GM12878 (cell line): ENCODE data around the gene KHNYN. TPM values are rescaled to one million over a fixed set of nuclear protein-coding genes. Genes with fewer than 3 reads are reported as not detected.

ENCODE experiments used
- ASH2L ChIP-seq: fragments of 300-600, 200-600 bp; sonication (generic); IDR thresholded peaks from 2 replicates; pipeline ENCODE4 v1.6.1; 2017; ENCODE audit warnings: low read depth, mild to moderate bottlenecking, borderline replicate concordance
- BCL11A ChIP-seq: IDR thresholded peaks from 2 replicates; pipeline ENCODE4 v1.6.1; 2011; ENCODE audit warnings: low read depth, low read length
- CBFB ChIP-seq: IDR thresholded peaks from 2 replicates; pipeline ENCODE4 v1.6.1; 2016; ENCODE audit warnings: antibody characterized with exemption, low read depth
- EZH2 ChIP-seq: IDR thresholded peaks from 2 replicates; pipeline ENCODE4 v1.6.1; 2012; ENCODE audit warnings: low read depth, mild to moderate bottlenecking, control low read depth, inconsistent platforms, low read length, borderline replicate concordance; ENCODE audit not compliant: control insufficient read depth
- FOXM1 ChIP-seq: IDR thresholded peaks from 2 replicates; pipeline ENCODE4 v1.6.1; 2012; ENCODE audit warnings: low read depth, mild to moderate bottlenecking, inconsistent platforms, low read length, moderate library complexity
- MEF2B ChIP-seq: fragments of 450-650 bp; IDR thresholded peaks from 2 replicates; pipeline ENCODE4 v1.6.1; 2018; ENCODE audit warnings: mild to moderate bottlenecking, moderate library complexity; ENCODE audit not compliant: partially characterized antibody, poor library complexity, severe bottlenecking
- MLLT1 ChIP-seq: fragments of 450-650 bp; IDR thresholded peaks from 2 replicates; pipeline ENCODE4 v1.6.1; 2016; ENCODE audit warnings: mild to moderate bottlenecking
- NBN ChIP-seq: fragments of 450-650 bp; IDR thresholded peaks from 2 replicates; pipeline ENCODE4 v1.6.1; 2016
- NFIC ChIP-seq: IDR thresholded peaks from 2 replicates; pipeline ENCODE4 v1.6.1; 2012; ENCODE audit warnings: low read depth, mild to moderate bottlenecking, inconsistent platforms, low read length, moderate library complexity
- NKRF ChIP-seq: fragments of 450-650 bp; conservative IDR thresholded peaks from 2 replicates; pipeline ENCODE4 v1.6.1; 2017; ENCODE audit warnings: mild to moderate bottlenecking, moderate library complexity
- NRF1 ChIP-seq: conservative IDR thresholded peaks from 2 replicates; pipeline ENCODE4 v1.6.1; 2011; ENCODE audit warnings: mild to moderate bottlenecking, low read depth, low read length, improper control_type of control experiment
- PAX8 ChIP-seq: fragments of 450-650 bp; IDR thresholded peaks from 2 replicates; pipeline ENCODE4 v1.6.1; 2017; ENCODE audit warnings: mild to moderate bottlenecking, moderate library complexity
- SIX5 ChIP-seq: IDR thresholded peaks from 2 replicates; pipeline ENCODE4 v1.6.1; 2011; ENCODE audit warnings: mild to moderate bottlenecking, low read depth, low read length, moderate library complexity; ENCODE audit not compliant: severe bottlenecking
- SP1 ChIP-seq: IDR thresholded peaks from one replicate; pipeline ENCODE4 v1.6.1; 2011; ENCODE audit warnings: low read depth, low read length
- SREBF1 ChIP-seq: IDR thresholded peaks from 2 replicates; pipeline ENCODE4 v1.6.1; 2012; ENCODE audit warnings: mild to moderate bottlenecking, low read length
- SUZ12 ChIP-seq: fragments of 200-600 bp; sonication (generic); IDR thresholded peaks from one replicate; pipeline ENCODE4 v1.6.1; 2018; ENCODE audit warnings: antibody characterized with exemption, mild to moderate bottlenecking; ENCODE audit not compliant: unreplicated experiment
- YY1 ChIP-seq: IDR thresholded peaks from 2 replicates; pipeline ENCODE4 v1.6.1; 2011; ENCODE audit warnings: low read depth, mild to moderate bottlenecking, low read length
- ZNF384 ChIP-seq: IDR thresholded peaks from 2 replicates; pipeline ENCODE4 v1.6.1; 2012; ENCODE audit warnings: low read depth, mild to moderate bottlenecking, low read length, improper control_type of control experiment, borderline replicate concordance
- ZZZ3 ChIP-seq: IDR thresholded peaks from 2 replicates; pipeline ENCODE4 v1.6.1; 2011; ENCODE audit warnings: low read depth; ENCODE audit not compliant: control insufficient read depth, insufficient read length
- polyA plus RNA-seq, 11 experiments: library from polyadenylated mRNA; depleted of rRNA in 4 of 11; unstranded in 6 of 11; stranded (reverse) in 5 of 11; fragments of >200 nt; fragmentation: Nextera tagmentation in 4 of 11; fragmentation: Illumina TruSeq in 1 of 11; extraction: Ambion mirVana in 4 of 11; extraction: Trizol in 1 of 11; gene quantifications; 1 replicate in 1 of 11; 2 replicates in 10 of 11; pipeline versions ENCODE4 v1.2.1 to v1.2.3, GENCODE V29; 2011 to 2016; ENCODE audit warnings: inconsistent platforms in 2 of 11, missing spikeins in 2 of 11, low read depth in 1 of 11
- total RNA-seq, 4 experiments: library from RNA; depleted of rRNA in 3 of 4; stranded (reverse); fragments of >200 nt in 3 of 4; fragmentation: Illumina TruSeq in 1 of 4; extraction: Trizol in 1 of 4; gene quantifications; 2 replicates each; pipeline versions ENCODE4 v1.2.1 to v1.2.3, GENCODE V29; 2013 to 2021
- TF ChIP-seq, protein P1 (sequence below): IDR thresholded peaks from 2 replicates; pipeline ENCODE4 v1.6.1; 2012; ENCODE audit warnings: low read depth, low read length, improper control_type of control experiment
- TF ChIP-seq, protein P2 (sequence below): IDR thresholded peaks from 2 replicates; pipeline ENCODE4 v1.6.1; 2011; ENCODE audit warnings: low read depth, low read length, improper control_type of control experiment, borderline replicate concordance
- TF ChIP-seq, protein P3 (sequence below): IDR thresholded peaks from 2 replicates; pipeline ENCODE4 v1.6.1; 2012; ENCODE audit warnings: mild to moderate bottlenecking, low read depth, low read length

KHNYN gene
- total and polyA plus RNA-seq, 10 of the 15 experiments (the other 5 are each of a cell fraction or from before 2014, with no cell fraction given), result 1.4 to 34.7 (median 21.5) TPM

DNA sequence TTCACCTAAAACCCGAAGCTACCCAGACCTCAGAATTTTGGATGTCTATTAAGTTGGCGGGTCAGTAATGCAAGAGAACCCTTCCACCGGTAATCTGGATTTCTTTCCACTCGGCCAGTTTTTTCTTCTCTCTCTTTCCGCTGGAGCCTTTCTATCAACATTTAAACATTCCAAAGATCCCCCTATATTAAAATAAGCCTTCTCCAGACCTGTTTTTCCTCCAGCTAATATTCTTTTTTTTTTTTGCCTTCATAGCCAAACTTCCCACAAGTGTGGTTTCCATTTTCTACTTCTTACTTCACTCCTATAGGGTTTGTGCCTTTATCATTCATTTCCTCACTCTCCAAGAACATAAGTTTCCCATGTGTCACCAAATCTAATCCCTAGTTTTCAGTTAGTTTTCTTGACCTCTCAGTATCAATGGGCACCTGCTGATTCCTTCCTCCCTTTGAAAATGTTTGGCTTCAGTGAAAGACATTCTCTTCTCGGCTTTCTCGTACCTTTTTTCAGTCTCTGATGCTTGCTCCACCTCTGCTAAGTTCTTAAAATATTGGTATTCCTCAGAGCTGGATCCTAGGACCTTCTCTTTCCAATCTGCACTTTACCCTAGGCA, 13.4 kb downstream of the KHNYN start (continued):
- no peak for TF ChIP-seq NKRF
- TF ChIP-seq SUZ12, result no peak
- TF ChIP-seq, protein P1, sequence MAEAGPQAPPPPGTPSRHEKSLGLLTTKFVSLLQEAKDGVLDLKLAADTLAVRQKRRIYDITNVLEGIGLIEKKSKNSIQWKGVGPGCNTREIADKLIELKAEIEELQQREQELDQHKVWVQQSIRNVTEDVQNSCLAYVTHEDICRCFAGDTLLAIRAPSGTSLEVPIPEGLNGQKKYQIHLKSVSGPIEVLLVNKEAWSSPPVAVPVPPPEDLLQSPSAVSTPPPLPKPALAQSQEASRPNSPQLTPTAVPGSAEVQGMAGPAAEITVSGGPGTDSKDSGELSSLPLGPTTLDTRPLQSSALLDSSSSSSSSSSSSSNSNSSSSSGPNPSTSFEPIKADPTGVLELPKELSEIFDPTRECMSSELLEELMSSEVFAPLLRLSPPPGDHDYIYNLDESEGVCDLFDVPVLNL, result no peak
- TF ChIP-seq CBFB, result peak; percentile 64; the same call in 1 of the 2 replicates
- TF ChIP-seq ZZZ3, result no peak
- TF ChIP-seq EZH2, result no peak
- TF ChIP-seq NRF1, result no peak
- TF ChIP-seq MLLT1, result peak; percentile 30; the same call in 1 of the 2 replicates
- no peak for TF ChIP-seq SREBF1
- no peak for TF ChIP-seq SP1
- TF ChIP-seq, protein P2, sequence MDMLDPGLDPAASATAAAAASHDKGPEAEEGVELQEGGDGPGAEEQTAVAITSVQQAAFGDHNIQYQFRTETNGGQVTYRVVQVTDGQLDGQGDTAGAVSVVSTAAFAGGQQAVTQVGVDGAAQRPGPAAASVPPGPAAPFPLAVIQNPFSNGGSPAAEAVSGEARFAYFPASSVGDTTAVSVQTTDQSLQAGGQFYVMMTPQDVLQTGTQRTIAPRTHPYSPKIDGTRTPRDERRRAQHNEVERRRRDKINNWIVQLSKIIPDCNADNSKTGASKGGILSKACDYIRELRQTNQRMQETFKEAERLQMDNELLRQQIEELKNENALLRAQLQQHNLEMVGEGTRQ, result no peak
- TF ChIP-seq, protein P3, sequence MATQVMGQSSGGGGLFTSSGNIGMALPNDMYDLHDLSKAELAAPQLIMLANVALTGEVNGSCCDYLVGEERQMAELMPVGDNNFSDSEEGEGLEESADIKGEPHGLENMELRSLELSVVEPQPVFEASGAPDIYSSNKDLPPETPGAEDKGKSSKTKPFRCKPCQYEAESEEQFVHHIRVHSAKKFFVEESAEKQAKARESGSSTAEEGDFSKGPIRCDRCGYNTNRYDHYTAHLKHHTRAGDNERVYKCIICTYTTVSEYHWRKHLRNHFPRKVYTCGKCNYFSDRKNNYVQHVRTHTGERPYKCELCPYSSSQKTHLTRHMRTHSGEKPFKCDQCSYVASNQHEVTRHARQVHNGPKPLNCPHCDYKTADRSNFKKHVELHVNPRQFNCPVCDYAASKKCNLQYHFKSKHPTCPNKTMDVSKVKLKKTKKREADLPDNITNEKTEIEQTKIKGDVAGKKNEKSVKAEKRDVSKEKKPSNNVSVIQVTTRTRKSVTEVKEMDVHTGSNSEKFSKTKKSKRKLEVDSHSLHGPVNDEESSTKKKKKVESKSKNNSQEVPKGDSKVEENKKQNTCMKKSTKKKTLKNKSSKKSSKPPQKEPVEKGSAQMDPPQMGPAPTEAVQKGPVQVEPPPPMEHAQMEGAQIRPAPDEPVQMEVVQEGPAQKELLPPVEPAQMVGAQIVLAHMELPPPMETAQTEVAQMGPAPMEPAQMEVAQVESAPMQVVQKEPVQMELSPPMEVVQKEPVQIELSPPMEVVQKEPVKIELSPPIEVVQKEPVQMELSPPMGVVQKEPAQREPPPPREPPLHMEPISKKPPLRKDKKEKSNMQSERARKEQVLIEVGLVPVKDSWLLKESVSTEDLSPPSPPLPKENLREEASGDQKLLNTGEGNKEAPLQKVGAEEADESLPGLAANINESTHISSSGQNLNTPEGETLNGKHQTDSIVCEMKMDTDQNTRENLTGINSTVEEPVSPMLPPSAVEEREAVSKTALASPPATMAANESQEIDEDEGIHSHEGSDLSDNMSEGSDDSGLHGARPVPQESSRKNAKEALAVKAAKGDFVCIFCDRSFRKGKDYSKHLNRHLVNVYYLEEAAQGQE, result no peak
- TF ChIP-seq PAX8, result peak; percentile 71; the same call in 1 of the 2 replicates
- TF ChIP-seq BCL11A, result no peak
- 0 out of 2 replicates have a peak, but pooled peaks have one; percentile 9 for TF ChIP-seq NFIC
- TF ChIP-seq YY1, result no peak
- no peak for TF ChIP-seq NBN
- no peak for TF ChIP-seq ZNF384
- TF ChIP-seq SIX5, result no peak
- no peak for TF ChIP-seq FOXM1
- TF ChIP-seq ASH2L, result no peak
- TF ChIP-seq MEF2B, result no peak
